GM13977 (cell line): ENCODE results near the gene MS4A10.
A peak's percentile ranks its signal among the peaks of the same experiment; 100 is the strongest.

Experiments used
- DNase-seq: peaks from one replicate; pipeline ENCODE4 v3.0.0; 2012; ENCODE audit warnings: low spot score
- in situ Hi-C: fragments of 300-500 bp; cut with MboI; formaldehyde crosslinking; loops from one replicate; pipeline ENCODE4 v1.12.0; 2022; ENCODE audit warnings: low sequenced_read_pairs, low pct_unique_long_range_greater_than_20kb, mixed read lengths, inconsistent platforms; ENCODE audit not compliant: unreplicated experiment
- TF ChIP-seq, protein P1 (sequence below): IDR thresholded peaks from 2 replicates; pipeline ENCODE4 v1.5.1; 2012; ENCODE audit warnings: mild to moderate bottlenecking, control low read depth; ENCODE audit not compliant: insufficient read depth; ENCODE audit errors: extremely low read depth, missing control alignments

MS4A10 gene

DNA sequence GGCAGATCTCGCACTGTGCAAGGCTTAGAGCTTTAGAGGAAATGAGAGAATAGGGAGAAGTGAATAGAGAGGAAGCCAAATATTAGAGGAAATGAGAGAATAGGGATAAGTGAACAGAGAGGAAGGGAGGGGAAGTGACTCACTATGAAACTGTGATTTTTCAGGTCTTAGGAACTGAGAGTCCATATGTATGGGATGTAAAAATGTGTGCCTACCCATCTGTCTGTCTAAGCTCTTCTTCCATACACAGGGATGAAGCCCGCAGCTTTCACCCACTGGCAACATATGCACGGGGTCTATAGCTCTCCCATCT is 50.4 kb downstream of the MS4A10 start:
- no peak for DNase-seq
- TF ChIP-seq, protein P1, sequence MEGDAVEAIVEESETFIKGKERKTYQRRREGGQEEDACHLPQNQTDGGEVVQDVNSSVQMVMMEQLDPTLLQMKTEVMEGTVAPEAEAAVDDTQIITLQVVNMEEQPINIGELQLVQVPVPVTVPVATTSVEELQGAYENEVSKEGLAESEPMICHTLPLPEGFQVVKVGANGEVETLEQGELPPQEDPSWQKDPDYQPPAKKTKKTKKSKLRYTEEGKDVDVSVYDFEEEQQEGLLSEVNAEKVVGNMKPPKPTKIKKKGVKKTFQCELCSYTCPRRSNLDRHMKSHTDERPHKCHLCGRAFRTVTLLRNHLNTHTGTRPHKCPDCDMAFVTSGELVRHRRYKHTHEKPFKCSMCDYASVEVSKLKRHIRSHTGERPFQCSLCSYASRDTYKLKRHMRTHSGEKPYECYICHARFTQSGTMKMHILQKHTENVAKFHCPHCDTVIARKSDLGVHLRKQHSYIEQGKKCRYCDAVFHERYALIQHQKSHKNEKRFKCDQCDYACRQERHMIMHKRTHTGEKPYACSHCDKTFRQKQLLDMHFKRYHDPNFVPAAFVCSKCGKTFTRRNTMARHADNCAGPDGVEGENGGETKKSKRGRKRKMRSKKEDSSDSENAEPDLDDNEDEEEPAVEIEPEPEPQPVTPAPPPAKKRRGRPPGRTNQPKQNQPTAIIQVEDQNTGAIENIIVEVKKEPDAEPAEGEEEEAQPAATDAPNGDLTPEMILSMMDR: no peak
- in situ Hi-C loops: loop anchor here (10.0 to 25.0 kb wide), 2 partner anchors 49 to 352 kb away; no protein-coding TSS in a partner anchor

DNA sequence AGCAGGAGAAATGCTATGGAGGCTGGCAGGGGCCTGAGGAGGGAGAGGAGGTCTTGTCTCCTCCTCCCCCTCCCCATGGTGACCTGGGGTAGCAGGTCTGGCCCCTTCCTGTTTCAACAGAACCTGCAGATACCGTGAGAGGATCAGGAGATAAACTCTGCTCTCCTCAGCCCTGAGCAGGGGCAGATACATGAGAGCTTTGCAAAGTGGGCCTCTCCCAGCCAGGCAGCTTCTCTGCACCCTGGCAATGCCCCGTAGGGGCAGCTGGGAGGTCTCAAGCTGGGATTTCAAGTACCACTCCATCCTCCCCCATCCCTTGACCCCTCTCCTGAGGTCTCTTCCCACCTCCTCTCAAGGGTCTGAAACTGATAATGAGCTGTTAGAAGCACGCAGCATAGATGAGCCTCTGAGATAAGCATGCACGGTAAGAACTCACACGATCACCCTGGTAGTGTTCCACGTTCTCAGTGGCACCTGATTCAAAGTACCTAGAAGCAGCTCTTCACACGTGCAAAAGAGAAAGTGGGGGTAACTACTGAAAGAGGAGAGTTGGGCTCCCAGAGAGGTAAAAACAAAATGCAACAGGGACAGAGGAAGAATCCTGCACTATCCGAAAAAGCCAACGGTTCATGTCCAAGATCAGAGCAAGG is 51.9 kb downstream of the MS4A10 start:
- no peak for DNase-seq
- TF ChIP-seq, protein P1: no peak
- in situ Hi-C loops: loop anchor here (10.0 to 25.0 kb wide), 2 partner anchors 48 to 350 kb away; no protein-coding TSS in a partner anchor

DNA sequence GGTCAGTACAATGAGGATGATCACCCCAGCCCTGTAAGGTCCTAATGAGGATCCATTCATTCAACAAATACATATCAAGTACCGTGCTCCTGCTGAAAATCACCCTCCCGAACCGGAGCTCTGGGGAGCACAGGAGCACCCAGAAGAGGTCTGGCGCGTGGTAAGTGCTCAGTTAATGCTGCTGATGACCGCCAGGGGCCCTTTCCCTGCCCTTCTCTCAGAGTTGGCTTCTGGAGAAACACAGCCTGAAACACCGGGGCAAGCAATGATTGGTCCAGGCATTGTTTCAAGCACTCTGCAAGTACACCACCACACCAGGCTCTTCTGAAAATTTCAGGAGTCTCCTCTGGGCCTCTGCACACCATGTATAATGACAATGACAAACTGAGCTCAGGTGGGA is 53.0 kb downstream of the MS4A10 start:
- DNase-seq: no peak
- in situ Hi-C loops: loop anchor here (10.0 to 25.0 kb wide), 2 partner anchors 47 to 349 kb away; no protein-coding TSS in a partner anchor
- TF ChIP-seq, protein P1: no peak

- TF ChIP-seq, protein P1: no peak
- no peak for DNase-seq
- in situ Hi-C loops: loop anchor here (25.0 kb wide), 1 partner anchor 347 kb away; no protein-coding TSS in a partner anchor
These were observed 55.6 kb downstream of the MS4A10 start for GRCh38 chr11:60840470-60841430.

GRCh38 chr11:60841797-60842667 is 56.9 kb downstream of the MS4A10 start, which contains the start of gene CCDC86:
CCDC86 (plus strand) TSS chr11:60842113; CDS start chr11:60842125, 12 bp downstream.
- in situ Hi-C loops: loop anchor here (25.0 kb wide), 1 partner anchor 345 kb away; no protein-coding TSS in a partner anchor
- DNase-seq: peak; percentile 98
- TF ChIP-seq, protein P1: no peak
